Mammary epithelial cell (primary cell): ENCODE results near the gene IGLL5.

Source experiments
- CTCF ChIP-seq, 2 donors: IDR thresholded peaks in 1 of 2; conservative IDR thresholded peaks in 1 of 2; 2 replicates each; pipeline ENCODE4 v1.5.1; 2011 to 2012; ENCODE audit warnings: inconsistent platforms in 2 of 2, low read length in 2 of 2, mild to moderate bottlenecking in 2 of 2, control low read depth in 1 of 2, low read depth in 1 of 2; ENCODE audit not compliant: insufficient read depth in 1 of 2; ENCODE audit errors: extremely low read depth in 1 of 2
- EZH2 ChIP-seq: IDR thresholded peaks from 2 replicates; pipeline ENCODE4 v1.6.1; 2012; ENCODE audit warnings: low read length, inconsistent platforms, borderline replicate concordance

GRCh38 chr22:22913989-22914388 is 26.4 kb downstream of the IGLL5 start:
- no peak for TF ChIP-seq CTCF (conservative IDR thresholded peaks at IDR 0.05 in 1 of 2, IDR thresholded peaks at IDR 0.05 in 1 of 2; ENCODE audit: extremely low read depth in 1 of 2, insufficient read depth in 1 of 2, low read depth in 1 of 2, low read length in 2 of 2)
- no peak for TF ChIP-seq EZH2
